WTC11 (cell line): ENCODE measurements around the gene SREK1IP1. TPM values are rescaled to one million over a fixed set of nuclear protein-coding genes. Genes with fewer than 3 reads are reported as not detected.

Source experiments
- ATAC-seq: fragments of 200-7000 bp; cut with Tn5 transposase; 2 replicates; pipeline ENCODE4 v1.10.0; 2021; ENCODE audit warnings: mild to moderate bottlenecking, moderate library complexity
- CTCF ChIA-PET: fragments of 300-600 bp; sonication (Branson Sonifier 250); formaldehyde crosslinking; loops from one replicate; lab custom pipeline; 2021; ENCODE audit warnings: antibody characterized with exemption; lab: Charles Lee
- POLR2A ChIA-PET: fragments of 350-600 bp; sonication (Branson Sonifier 250); formaldehyde crosslinking; loops from one replicate; lab custom pipeline; 2021; ENCODE audit warnings: antibody characterized with exemption; lab: Charles Lee
- DNase-seq: peaks from one replicate; pipeline ENCODE4 v3.0.0; 2021; ENCODE audit warnings: low spot score
- H3K27ac Mint-ChIP-seq: 2 replicates; pipeline ENCODE4 v1.8.0; 2021; ENCODE audit warnings: mixed read lengths
- H3K27me3 Mint-ChIP-seq: 2 replicates; pipeline ENCODE4 v1.8.0; 2021; ENCODE audit warnings: low read depth, mild to moderate bottlenecking, moderate library complexity, mixed read lengths
- H3K36me3 Mint-ChIP-seq: 2 replicates; pipeline ENCODE4 v1.8.0; 2021; ENCODE audit warnings: mixed read lengths
- H3K4me1 Mint-ChIP-seq: 2 replicates; pipeline ENCODE4 v1.8.0; 2022; ENCODE audit warnings: mixed read lengths
- H3K4me3 Mint-ChIP-seq: 2 replicates; pipeline ENCODE4 v1.8.0; 2021; ENCODE audit warnings: mild to moderate bottlenecking, moderate library complexity, mixed read lengths
- H3K9me3 Mint-ChIP-seq: 2 replicates; pipeline ENCODE4 v1.8.0; 2021; ENCODE audit warnings: mixed read lengths
- ATF2 ChIP-seq: sonication (generic); formaldehyde crosslinking; IDR thresholded peaks from 2 replicates; pipeline ENCODE4 v1.8.1; 2022; ENCODE audit warnings: low read depth, missing genetic modification reagents, borderline replicate concordance
- CBFB ChIP-seq: sonication (generic); formaldehyde crosslinking; IDR thresholded peaks from 2 replicates; pipeline ENCODE4 v1.8.1; 2022; ENCODE audit warnings: mild to moderate bottlenecking, low read depth, missing genetic modification reagents
- ELF4 ChIP-seq: sonication (generic); formaldehyde crosslinking; IDR thresholded peaks from 2 replicates; pipeline ENCODE4 v1.8.1; 2022; ENCODE audit warnings: low read depth, mild to moderate bottlenecking, moderate library complexity, missing genetic modification reagents
- EMX1 ChIP-seq: fragments of 250-450 bp; sonication (Bioruptor Pico); IDR thresholded peaks from 2 replicates; pipeline ENCODE4 v1.8.0; 2021; ENCODE audit warnings: mild to moderate bottlenecking
- FOXK1 ChIP-seq: sonication (generic); formaldehyde crosslinking; IDR thresholded peaks from 2 replicates; pipeline ENCODE4 v1.8.0; 2022; ENCODE audit warnings: mild to moderate bottlenecking, moderate library complexity, missing genetic modification reagents
- FOXP1 ChIP-seq: sonication (generic); formaldehyde crosslinking; IDR thresholded peaks from 2 replicates; pipeline ENCODE4 v1.8.0; 2022; ENCODE audit warnings: missing genetic modification reagents, mild to moderate bottlenecking, moderate library complexity, borderline replicate concordance
- GABPB1 ChIP-seq: sonication (generic); formaldehyde crosslinking; IDR thresholded peaks from 2 replicates; pipeline ENCODE4 v1.8.1; 2023; ENCODE audit warnings: mild to moderate bottlenecking, missing genetic modification reagents
- GRHL2 ChIP-seq: fragments of 250-450 bp; sonication (Bioruptor Pico); IDR thresholded peaks from 2 replicates; pipeline ENCODE4 v1.8.0; 2022; ENCODE audit warnings: mild to moderate bottlenecking, moderate library complexity; ENCODE audit not compliant: insufficient replicate concordance, severe bottlenecking
- HMGA2 ChIP-seq: fragments of 250-450 bp; sonication (Bioruptor Pico); IDR thresholded peaks from 2 replicates; pipeline ENCODE4 v1.4.0; 2021; ENCODE audit warnings: mild to moderate bottlenecking, moderate library complexity
- IRF1 ChIP-seq: sonication (generic); formaldehyde crosslinking; IDR thresholded peaks from 2 replicates; pipeline ENCODE4 v1.8.0; 2023; ENCODE audit warnings: missing genetic modification reagents
- JAZF1 ChIP-seq: fragments of 250-450 bp; sonication (Bioruptor Pico); IDR thresholded peaks from 2 replicates; pipeline ENCODE4 v1.9.0; 2021; ENCODE audit warnings: moderate library complexity, mild to moderate bottlenecking, inconsistent platforms
- KAT7 ChIP-seq: sonication (generic); formaldehyde crosslinking; IDR thresholded peaks from 2 replicates; pipeline ENCODE4 v1.8.1; 2023; ENCODE audit warnings: missing genetic modification reagents, mild to moderate bottlenecking, borderline replicate concordance
- MLX ChIP-seq: sonication (generic); formaldehyde crosslinking; IDR thresholded peaks from 2 replicates; pipeline ENCODE4 v1.8.1; 2023; ENCODE audit warnings: mild to moderate bottlenecking, missing genetic modification reagents, moderate library complexity
- MXD4 ChIP-seq: fragments of 250-450 bp; sonication (Bioruptor Pico); IDR thresholded peaks from 2 replicates; pipeline ENCODE4 v1.8.0; 2021; ENCODE audit warnings: mild to moderate bottlenecking, moderate library complexity, borderline replicate concordance
- NR1H2 ChIP-seq: sonication (generic); formaldehyde crosslinking; IDR thresholded peaks from 2 replicates; pipeline ENCODE4 v1.9.0; 2021; ENCODE audit warnings: mild to moderate bottlenecking, moderate library complexity, missing genetic modification reagents
- OVOL2 ChIP-seq: fragments of 250-450 bp; sonication (Bioruptor Pico); IDR thresholded peaks from 2 replicates; pipeline ENCODE4 v1.9.0; 2021; ENCODE audit warnings: mild to moderate bottlenecking, borderline replicate concordance
- ZNF138 ChIP-seq: sonication (generic); formaldehyde crosslinking; conservative IDR thresholded peaks from 2 replicates; pipeline ENCODE4 v1.8.1; 2022; ENCODE audit warnings: mild to moderate bottlenecking, moderate library complexity, missing genetic modification reagents
- ZNF232 ChIP-seq: sonication (generic); formaldehyde crosslinking; IDR thresholded peaks from 2 replicates; pipeline ENCODE4 v1.8.0; 2022; ENCODE audit warnings: mild to moderate bottlenecking, missing genetic modification reagents
- ZNF317 ChIP-seq: sonication (generic); formaldehyde crosslinking; IDR thresholded peaks from 2 replicates; pipeline ENCODE4 v1.8.1; 2023; ENCODE audit warnings: low read depth, mild to moderate bottlenecking, moderate library complexity, missing genetic modification reagents, borderline replicate concordance
- ZNF416 ChIP-seq: fragments of 250-450 bp; sonication (Bioruptor Pico); IDR thresholded peaks from 2 replicates; pipeline ENCODE4 v1.9.0; 2021; ENCODE audit warnings: mild to moderate bottlenecking, inconsistent platforms
- ZNF671 ChIP-seq: fragments of 250-450 bp; sonication (Bioruptor Pico); IDR thresholded peaks from 2 replicates; pipeline ENCODE4 v1.8.0; 2021; ENCODE audit warnings: mild to moderate bottlenecking
- total RNA-seq: library from RNA; stranded (reverse); gene quantifications from 3 replicates; pipeline ENCODE4 v1.2.3, GENCODE V29; 2021

The SREK1IP1 gene
- total RNA-seq, 1 experiment from 2014 or later, result 26.2 TPM

GRCh38 chr5:64768358-64769312, at the start of gene SREK1IP1, which contains the start of gene CWC27 (continued):
- TF ChIP-seq MXD4 (CRISPR knock-in tag), result no peak
- TF ChIP-seq GABPB1 (CRISPR knock-in tag), result peak; percentile 69
- no peak for TF ChIP-seq CBFB
- no peak for TF ChIP-seq ZNF138 (CRISPR knock-in tag)
- TF ChIP-seq KAT7, result 0 out of 2 replicates have a peak, but pooled peaks have one; percentile 51
- TF ChIP-seq MLX, result no peak
- TF ChIP-seq FOXK1 (CRISPR knock-in tag), result peak; percentile 78

GRCh38 chr5:64818245-64818644, 49.8 kb upstream of the SREK1IP1 start:
- Mint-ChIP-seq H3K27me3 (no peaks in the 10 kb centered on the region), H3K4me3 (no peak overlapping the region)

GRCh38 chr5:64814073-64814472, 45.6 kb upstream of the SREK1IP1 start:
- CTCF ChIA-PET, result no interaction called here
- Mint-ChIP-seq H3K9me3 (no peaks in the 10 kb centered on the region), H3K27ac (no peak overlapping the region)

More at GRCh38 chr5:64818245-64818644, 49.8 kb upstream of the SREK1IP1 start:
- Mint-ChIP-seq H3K4me1 (peaks cover 23% of the 10 kb centered on the region), H3K36me3 (no peaks in the 10 kb centered on the region), H3K9me3 (no peaks in the 10 kb centered on the region), H3K27ac (no peak overlapping the region)
- POLR2A ChIA-PET, result no interaction called here
- no peak for DNase-seq
- no peak for ATAC-seq
- CTCF ChIA-PET, result no interaction called here
- TF ChIP-seq FOXP1 (CRISPR knock-in tag) (no peak), EMX1 (CRISPR knock-in tag) (no peak), ZNF317 (CRISPR knock-in tag) (no peak), IRF1 (CRISPR knock-in tag) (no peak), ZNF138 (CRISPR knock-in tag) (no peak), HMGA2 (CRISPR knock-in tag) (no peak), ZNF232 (CRISPR knock-in tag) (no peak), MXD4 (CRISPR knock-in tag) (no peak), MLX (no peak), FOXK1 (CRISPR knock-in tag) (no peak), ELF4 (CRISPR knock-in tag) (no peak), OVOL2 (CRISPR knock-in tag) (no peak), NR1H2 (CRISPR knock-in tag) (no peak), JAZF1 (CRISPR knock-in tag) (no peak), CBFB (no peak), ZNF671 (CRISPR knock-in tag) (no peak), ATF2 (CRISPR knock-in tag) (no peak)
- TF ChIP-seq, all 79 proteins: peak for 0

More at GRCh38 chr5:64814073-64814472, 45.6 kb upstream of the SREK1IP1 start:
- DNase-seq, result no peak
- no peak for ATAC-seq
- Mint-ChIP-seq H3K36me3 (no peaks in the 10 kb centered on the region), H3K4me1 (peaks cover 23% of the 10 kb centered on the region), H3K4me3 (no peak overlapping the region), H3K27me3 (no peaks in the 10 kb centered on the region)
- TF ChIP-seq ZNF416 (CRISPR knock-in tag), result no peak
- TF ChIP-seq GRHL2 (CRISPR knock-in tag), result no peak
- POLR2A ChIA-PET, result no interaction called here
